ENCODE data around the gene SCGB1D1.

Gene SCGB1D1, protein sequence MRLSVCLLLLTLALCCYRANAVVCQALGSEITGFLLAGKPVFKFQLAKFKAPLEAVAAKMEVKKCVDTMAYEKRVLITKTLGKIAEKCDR

DNA sequence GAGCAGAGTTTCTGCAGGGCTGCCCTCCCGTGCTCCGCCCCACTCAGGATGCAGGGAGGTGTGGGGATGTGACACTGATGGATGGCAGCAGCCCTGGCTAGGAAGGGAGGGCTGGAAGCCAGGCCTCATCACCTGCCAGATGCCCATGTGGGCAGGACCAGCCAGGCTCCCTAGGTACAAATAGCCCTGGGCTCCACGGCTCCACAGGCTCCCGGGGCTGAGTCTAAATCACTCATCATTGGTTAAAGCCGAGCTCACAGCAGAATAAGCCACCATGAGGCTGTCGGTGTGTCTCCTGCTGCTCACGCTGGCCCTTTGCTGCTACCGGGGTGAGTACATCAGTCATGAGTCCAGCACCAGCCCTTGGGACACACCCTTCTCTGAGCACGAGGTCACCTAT is at the start of gene SCGB1D1:
SCGB1D1 (plus strand) TSS at position 206 of the 400 bp plus-strand sequence; CDS start at position 275, 69 bp downstream.
- no peak for DNase-seq (ENCODE audit: low read depth in 2 of 2)

DNA sequence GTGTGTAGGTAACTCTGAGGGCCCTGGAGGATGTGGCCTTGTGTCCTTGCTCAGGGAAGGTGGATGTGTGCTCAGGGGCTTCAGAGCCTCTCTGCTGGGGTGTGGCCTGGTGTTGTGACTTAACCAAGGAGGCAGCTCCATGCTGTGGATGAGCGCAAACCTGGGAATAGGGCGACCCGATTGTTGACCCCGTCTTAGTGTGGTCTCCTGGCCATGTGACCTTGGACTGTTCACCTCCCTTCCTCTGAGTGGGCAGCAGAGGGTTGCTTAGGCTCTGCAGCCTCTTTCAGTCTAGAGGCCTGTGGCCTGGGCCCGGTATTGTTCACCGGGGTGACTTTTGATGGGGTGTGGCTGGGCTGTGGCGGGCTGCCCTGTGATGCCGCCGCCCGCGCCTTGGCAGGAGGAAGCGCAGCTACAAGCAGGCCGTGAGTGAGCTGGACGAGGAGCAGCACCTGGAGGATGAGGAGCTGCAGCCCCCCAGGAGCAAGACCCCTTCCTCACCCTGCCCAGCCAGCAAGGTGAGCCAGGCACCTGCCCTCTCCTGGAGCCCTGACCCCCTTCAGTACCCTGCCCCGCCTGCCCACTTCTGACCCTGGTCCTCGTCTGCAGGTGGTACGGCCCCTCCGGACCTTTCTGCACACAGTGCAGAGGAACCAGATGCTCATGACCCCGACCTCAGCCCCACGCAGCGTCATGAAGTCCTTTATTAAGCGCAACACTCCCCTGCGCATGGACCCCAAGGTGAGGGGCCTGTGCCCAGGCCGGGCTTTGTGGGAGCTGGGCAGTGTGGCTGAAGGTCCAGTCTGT is 49.5 kb upstream of the SCGB1D1 start:
- no peak for DNase-seq (ENCODE audit: low read depth in 2 of 2)

DNA sequence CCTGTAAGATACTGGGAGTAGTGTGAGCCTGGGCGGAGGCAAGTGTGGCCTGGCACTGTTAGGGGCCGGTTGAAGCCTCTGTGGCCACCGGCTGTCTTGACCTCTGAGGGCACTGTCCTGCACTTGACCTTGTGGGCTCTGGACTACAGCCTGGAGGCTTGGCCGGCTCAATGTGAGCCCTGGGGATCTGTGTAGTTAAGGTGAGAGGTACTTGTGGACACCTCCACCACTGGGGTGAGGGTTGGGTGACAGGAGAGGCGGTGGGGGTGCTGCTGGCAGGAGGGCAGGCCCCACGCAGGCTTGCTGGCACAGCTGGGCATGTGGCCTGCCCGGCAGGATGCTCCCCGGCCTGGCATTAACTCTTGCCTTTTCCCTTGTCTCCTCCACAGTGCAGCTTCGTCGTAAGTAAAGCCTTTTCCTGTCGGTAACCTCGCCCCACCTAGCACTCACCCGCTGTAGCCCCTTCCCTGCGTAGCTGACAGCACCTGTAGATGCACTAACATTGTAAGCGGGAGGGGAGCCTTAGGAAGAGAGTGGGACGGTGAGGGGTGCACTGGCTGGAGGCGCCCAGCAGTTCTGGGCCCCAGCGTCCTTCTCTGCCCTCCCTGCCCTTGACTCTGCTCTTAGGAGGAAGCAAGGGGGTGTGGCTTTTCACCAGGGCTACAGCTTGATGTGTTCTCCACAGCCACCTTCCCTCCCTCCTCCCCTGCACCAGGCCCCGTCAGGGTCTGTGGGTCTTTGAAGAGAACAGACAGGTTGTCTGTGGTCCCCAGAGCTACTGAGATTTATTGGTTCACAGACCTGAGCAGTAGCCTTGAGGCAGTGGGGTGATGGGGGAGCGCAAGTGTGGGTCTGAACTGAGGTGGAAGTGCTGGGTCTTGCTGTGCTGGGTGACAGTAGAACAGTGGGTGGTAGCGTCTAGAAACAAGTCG is 48.6 kb upstream of the SCGB1D1 start:
- DNase-seq (ENCODE audit: low read depth in 2 of 2), result no peak

DNA sequence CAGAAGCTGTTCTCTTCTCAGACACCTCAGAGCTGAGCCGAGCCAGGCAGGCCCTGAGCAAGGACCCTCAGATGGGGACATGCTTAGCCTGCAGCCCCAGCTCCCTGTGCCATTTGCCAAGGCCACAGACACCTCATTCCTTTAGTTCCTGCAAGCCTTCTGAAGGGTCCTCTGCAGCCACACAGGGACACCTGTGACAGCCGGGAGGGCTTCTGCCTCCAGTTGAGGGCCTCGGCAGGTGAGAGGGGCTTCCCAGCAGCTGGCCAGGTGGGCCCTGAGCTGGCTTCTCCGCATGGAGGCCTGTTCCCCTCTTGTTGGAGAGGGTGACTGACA is 48.0 kb upstream of the SCGB1D1 start:
- DNase-seq (ENCODE audit: low read depth in 2 of 2), result no peak

DNA sequence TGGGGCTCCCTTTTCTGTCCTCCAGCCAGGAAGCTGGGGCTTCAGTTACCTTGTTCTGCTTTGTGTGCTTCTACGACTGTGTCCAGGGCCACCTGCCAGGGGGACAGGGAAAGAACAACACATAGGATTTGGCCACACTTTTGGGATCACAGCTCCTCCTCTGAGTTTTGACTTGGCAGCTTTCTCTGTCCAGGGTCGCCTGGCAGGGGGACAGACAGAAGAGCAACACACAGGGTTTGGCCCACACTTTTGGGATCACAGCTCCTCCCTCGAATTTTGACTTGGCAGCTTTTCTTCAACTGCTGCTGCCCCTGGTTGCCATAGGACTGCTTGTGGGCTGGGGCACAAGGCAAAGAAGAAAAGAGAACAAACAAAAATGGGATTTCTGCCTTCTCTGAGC is 47.1 kb upstream of the SCGB1D1 start:
- no peak for DNase-seq (ENCODE audit: low read depth in 2 of 2)

DNA sequence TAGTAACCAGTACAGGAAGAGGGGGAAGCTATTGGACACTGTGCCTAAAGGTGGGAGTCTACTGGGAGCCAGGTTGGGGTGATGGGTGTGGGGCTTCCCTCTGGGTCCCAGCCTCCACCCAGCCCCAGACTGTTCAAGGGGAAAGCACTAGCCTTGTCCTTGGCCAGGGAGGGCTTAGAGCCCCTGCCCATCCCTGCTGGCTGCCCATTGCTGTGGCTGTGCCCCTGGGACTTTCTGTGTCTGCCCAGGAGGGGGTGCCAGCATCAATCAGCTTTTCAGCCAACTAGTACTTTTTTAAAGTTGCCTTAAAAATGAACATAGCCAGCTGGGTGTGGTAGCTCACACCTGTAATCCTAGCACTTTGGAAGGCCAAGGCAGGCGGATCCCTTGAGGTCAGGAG is 46.3 kb upstream of the SCGB1D1 start:
- no peak for DNase-seq (ENCODE audit: low read depth in 2 of 2)

DNA sequence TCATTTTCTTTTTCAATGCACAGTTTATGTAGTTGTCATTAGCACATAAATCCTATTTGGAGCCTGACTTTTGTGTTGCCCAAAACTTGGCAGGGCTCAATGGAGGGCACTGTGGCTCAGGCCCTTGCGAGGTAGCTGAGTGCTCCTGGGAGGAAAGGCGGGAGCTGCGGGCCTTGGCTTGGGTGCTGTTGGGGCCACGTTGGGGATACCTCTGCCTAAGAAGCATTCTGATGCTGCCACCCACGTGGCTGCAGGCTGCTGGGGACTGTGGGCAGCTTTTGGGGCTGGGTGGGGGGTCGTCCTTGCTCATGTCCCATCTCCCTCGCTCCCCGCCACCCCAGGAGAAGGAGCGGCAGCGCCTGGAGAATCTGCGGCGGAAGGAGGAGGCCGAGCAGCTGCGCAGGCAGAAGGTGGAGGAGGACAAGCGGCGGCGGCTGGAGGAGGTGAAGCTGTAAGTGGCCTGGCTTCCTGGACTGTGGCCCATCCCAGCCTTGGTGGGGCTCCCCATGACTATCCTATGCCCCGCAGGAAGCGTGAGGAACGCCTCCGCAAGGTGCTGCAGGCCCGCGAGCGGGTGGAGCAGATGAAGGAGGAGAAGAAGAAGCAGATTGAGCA is 45.3 kb upstream of the SCGB1D1 start:
- no peak for DNase-seq (ENCODE audit: low read depth in 2 of 2)

DNA sequence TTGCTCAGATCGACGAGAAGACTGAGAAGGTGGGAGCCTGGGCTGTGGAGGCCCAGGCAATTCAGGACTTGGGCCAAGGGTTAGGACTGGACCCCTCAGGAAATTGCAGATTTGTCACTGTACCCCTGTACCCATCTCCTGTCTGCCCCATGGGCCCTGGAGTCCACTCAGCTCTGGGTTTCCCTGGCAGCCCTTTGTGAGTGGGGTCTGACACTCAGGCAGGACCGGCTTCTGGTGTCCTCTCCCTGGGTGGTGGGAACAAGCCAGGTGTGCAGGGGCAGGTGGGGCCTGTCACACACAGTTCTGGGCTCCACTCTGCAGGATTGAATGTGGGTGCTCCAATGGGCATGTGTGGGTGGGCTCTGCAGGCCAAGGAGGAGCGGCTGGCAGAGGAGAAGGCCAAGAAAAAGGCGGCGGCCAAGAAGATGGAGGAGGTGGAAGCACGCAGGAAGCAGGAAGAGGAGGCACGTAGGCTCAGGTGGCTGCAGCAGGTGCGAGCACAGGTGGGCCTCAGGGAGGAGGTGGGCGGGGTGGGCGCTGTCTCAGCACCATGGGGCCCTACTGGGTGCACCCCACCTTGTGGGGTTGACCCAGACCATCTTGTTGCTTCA is 44.6 kb upstream of the SCGB1D1 start:
- DNase-seq (ENCODE audit: low read depth in 2 of 2), result no peak

DNA sequence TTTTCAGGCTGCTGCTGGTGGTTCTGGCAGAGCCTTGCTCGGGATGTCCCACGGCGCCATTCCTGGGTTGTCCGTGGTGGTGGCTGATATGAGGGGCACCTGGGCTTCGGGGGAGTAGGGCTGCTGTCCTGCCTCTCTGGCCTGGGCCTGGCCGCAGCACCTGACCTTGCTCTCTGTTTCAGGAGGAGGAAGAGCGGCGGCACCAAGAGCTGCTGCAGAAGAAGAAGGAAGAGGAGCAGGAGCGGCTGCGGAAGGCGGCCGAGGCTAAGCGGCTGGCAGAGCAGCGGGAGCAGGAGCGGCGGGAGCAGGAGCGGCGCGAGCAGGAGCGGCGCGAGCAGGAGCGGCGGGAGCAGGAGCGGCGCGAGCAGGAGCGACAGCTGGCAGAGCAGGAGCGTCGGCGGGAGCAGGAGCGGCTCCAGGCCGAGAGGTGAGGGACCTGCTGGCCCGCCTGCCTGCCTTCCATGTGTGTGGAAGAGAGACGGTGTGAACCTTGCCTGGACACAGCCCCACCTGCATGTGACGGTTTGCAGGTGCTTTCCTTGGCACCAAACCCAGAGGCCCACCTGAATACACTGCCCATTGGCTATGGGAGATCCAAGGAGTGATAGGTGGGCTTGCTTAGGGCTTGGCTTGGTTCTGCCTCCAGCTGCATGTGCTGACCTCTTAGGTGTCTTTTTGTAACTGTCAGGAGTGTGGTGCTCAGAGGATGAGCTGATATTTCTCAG is 43.4 kb upstream of the SCGB1D1 start:
- no peak for DNase-seq (ENCODE audit: low read depth in 2 of 2)

DNA sequence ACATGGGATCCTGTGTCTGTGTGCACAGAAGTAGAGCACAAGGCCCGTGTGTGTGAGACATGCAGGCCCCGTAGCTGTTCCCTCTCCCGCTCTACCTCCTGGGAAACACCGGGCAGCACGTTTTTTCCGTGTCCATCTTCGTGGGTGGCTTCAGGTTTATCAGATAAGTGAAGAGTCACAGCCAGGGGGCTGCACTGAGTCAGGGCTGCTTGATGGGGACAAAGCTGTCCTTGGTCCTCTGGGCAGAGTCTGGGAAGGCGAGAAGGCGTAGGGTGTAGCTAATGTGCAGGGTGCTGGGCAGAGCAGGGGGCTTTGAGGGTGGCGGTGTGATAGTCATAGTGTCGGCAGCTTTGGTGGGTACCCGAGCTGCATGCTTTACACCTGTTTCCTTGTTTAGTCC is 42.5 kb upstream of the SCGB1D1 start:
- DNase-seq (ENCODE audit: low read depth in 2 of 2), result no peak

DNA sequence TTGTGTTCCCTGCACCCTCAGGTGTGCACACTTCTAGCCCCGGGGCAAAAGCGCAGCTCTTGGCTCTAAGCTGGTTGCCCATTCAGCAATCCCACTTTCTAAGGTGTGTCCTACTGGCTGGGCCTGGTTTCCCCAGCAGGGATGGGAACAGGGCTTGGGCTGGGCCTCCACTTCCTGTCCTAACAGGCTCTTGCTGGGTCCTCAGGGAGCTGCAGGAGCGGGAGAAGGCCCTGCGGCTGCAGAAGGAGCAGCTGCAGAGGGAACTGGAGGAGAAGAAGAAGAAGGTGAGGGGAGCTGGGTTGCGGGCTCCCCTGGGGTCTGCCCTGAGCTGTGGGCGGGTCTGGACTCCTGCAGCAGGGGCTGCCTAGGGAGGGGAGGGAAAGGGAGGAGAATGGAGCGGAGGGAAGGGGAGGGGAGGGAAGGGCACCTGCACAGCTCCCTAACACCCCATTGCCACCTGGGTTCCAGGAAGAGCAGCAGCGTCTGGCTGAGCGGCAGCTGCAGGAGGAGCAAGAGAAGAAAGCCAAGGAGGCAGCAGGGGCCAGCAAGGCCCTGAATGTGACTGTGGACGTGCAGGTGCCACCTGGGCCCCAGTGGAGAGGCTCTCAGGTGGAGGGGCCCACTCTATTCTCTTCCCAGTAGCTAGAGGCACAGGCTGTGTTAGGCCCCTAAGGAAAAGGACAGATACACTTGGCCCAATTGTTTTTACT is 41.6 kb upstream of the SCGB1D1 start:
- no peak for DNase-seq (ENCODE audit: low read depth in 2 of 2)

DNA sequence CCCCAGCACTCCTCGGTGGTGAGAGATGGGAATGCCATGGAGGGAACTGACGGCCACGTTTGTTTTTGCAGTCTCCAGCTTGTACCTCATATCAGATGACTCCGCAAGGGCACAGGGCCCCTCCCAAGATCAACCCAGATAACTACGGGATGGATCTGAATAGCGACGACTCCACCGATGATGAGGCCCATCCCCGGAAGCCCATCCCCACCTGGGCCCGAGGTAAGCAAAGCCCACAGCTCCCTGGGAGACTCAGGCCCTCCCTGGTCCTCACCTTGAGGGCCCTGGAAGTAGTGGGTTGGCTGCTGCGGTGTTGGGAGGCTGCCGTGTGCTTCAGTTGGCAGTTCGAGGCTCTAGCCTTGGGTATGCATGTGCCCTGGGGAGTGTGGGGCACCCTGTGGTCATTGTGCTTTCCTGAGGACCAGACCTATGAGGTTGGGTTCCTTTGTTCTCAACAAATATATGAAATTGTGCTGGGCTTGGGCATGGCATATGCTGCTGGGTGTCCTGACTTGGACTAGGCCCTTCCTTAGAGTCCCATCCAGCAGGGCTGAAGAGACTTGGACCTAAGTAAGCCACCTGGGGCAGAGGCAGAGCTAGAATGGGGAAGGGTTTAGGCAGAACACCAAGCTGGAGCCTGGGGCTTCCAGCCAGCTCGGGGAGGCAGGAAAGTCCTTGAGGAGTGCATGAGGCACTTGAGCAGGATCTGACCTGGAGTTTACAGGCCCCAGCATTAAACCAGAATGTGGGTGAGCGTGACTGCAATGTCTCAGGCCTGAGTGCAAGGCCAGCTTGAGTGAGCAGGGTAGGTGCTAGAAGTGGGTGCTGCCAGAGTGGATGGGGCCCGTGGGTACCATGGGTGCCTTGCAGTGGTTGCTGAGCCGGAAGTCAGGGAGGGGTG is 39.8 kb upstream of the SCGB1D1 start:
- DNase-seq (ENCODE audit: low read depth in 2 of 2), result no peak

DNA sequence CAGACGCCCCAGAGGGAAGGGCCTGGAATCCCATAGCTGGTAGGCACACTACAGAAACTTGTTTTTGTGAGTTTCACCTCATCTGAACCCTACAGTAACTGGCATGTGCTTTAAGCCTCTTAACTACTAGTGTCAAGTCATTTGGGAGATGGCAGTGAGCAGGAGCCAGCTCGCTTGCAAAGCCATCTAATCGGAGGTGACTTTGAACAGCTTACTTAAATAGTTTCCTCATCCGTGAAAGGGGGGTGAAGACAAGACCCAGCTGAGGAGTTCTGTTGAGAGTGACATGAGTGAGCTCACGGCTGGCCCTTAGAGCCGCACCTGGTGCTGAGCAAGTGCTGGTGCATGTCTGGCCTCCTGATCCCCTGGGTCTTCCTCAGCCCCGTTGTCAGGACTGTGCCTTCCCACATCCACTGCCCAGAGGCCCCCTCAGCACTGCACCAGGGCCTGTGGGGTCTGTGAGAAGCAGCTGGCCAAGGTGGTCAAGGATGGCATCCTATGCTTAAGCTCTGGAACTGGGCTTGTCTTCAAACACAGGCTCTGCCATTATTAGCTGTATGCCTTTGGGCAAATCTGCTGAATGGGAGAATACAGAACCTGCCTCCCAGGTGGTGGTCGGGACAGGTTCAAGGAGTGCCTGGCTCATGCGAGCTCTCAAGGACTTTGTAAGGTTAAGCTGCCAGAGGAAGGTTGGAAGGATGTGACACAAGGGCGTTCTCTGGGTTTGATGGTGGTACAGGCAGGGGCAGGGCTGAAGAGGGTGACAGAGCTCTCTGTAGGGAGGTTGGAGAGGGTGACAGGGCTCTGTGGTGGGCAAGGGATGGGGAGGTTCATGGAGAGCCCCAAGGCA is 38.9 kb upstream of the SCGB1D1 start:
- no peak for DNase-seq (ENCODE audit: low read depth in 2 of 2)

DNA sequence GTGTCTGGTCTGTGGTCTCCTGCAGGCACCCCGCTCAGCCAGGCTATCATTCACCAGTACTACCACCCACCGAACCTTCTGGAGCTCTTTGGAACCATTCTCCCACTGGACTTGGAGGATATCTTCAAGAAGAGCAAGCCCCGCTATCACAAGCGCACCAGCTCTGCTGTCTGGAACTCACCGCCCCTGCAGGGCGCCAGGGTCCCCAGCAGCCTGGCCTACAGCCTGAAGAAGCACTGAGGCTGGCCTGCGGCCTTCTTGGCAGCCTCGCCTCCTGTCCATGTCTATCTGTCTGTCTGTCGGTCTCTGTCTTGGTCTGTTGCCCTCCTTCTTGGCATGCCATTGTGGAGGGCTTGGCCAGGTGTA is 38.3 kb upstream of the SCGB1D1 start:
- DNase-seq (ENCODE audit: low read depth in 2 of 2), result no peak

DNA sequence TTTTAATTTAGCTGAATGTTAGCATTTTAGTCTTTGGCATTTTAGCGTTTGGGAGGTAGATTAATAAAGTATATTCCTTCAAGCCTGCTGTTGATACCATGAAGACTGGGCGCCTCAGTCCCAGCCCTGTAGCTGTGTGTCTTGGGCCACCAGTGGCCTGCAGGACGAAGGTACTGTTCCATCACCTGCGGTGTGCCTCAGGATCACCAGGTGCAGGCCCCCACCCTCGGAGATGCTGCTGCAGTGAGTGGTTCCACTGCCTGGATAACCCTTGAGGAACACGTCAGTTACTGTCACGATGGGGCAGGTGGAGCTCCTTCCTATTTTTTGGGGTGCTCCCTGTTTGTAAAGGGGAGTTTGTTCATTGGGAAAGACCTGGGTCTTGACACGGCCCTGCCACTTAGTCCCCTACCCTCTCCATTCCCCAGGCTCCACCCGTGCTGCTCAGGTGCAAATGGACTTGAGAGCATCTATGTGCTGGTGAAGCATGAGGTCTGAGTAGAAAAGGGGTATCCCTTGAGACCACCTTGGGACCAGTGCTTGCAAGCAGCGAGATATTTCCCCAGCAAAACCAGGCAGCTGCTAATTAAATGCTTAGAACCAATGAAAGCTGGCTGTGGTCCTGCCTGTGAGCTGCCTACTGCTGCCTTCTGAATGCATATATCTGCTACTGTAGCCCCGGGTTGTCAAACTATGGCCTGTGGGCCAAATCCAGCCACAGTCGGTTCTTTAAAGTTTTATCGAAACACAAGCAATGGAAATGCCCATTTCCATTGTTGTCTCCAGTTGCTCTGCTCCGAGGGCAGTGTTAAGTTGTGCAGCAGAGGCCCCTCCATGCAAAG is 37.5 kb upstream of the SCGB1D1 start:
- no peak for DNase-seq (ENCODE audit: low read depth in 2 of 2)

DNA sequence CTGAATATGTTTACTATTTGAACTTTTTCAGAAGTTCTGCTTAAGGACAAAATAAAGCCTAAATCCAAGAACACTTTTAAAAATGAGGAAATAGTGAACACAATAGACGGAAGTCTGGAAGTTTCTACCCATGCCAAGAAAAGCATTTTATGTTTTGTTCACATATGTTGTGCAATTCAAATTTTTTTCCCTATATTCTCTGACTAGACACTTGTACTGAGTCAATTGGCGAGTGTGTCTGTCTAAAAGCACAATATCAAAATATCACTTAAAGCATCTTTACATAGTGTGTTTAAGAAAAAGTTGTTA is 37.0 kb upstream of the SCGB1D1 start:
- no peak for DNase-seq (ENCODE audit: low read depth in 2 of 2)

DNA sequence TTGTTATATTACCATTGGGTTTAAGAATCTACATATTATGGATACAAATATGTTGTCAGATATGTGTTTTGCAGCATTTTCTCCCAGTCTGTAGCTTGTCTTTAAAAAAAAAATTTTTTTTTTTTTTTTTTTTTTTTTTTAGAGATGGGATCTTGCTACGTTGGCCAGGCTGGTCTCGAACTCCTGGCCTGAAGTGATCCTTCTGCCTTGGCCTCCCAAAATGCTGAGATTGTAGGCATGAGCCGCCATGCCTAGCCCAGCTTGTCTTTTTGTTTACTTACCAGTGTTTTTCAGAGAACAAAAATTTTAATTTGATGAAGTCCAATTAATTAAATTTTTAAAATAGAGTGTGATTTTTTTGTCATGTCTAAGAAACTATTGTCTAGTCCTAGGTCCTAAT is 36.4 kb upstream of the SCGB1D1 start:
- DNase-seq (ENCODE audit: low read depth in 2 of 2), result no peak

DNA sequence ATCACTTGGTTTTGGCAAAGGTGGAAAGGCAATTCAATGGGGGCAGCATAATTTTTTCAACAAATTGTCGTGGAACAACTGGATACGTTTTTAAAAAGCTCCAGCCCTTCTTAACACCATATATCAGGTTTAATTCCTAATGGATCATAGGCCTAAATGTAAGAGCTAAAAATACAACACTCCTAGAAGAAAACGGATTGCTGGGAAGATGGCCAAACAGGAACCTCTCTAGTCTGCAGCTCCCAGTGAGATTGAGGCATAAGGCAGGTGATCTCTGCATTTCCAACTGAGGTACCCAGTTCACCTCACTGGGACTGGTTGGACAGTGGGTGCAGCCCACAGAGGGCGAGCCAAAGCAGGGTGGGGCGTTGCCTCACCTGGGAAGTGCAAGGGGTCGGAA is 32.4 kb upstream of the SCGB1D1 start:
- DNase-seq (ENCODE audit: low read depth in 2 of 2), result no peak

All from activated CD4-positive, alpha-beta T cell treated with anti-CD3 and anti-CD28 coated beads for 24 hours (primary cell).